WTC11 (cell line): ENCODE data around the gene ST6GALNAC1. TPM values are rescaled to one million over a fixed set of nuclear protein-coding genes. Genes with fewer than 3 reads are reported as not detected.
A peak's percentile ranks its signal among the peaks of the same experiment; 100 is the strongest.

ENCODE experiments used
- ATAC-seq: fragments of 200-7000 bp; cut with Tn5 transposase; 2 replicates; pipeline ENCODE4 v1.10.0; 2021; ENCODE audit warnings: mild to moderate bottlenecking, moderate library complexity
- CTCF ChIA-PET: fragments of 300-600 bp; sonication (Branson Sonifier 250); formaldehyde crosslinking; loops from one replicate; lab custom pipeline; 2021; ENCODE audit warnings: antibody characterized with exemption; lab: Charles Lee
- POLR2A ChIA-PET: fragments of 350-600 bp; sonication (Branson Sonifier 250); formaldehyde crosslinking; loops from one replicate; lab custom pipeline; 2021; ENCODE audit warnings: antibody characterized with exemption; lab: Charles Lee
- DNase-seq: peaks from one replicate; pipeline ENCODE4 v3.0.0; 2021; ENCODE audit warnings: low spot score
- H3K27ac Mint-ChIP-seq: 2 replicates; pipeline ENCODE4 v1.8.0; 2021; ENCODE audit warnings: mixed read lengths
- H3K27me3 Mint-ChIP-seq: 2 replicates; pipeline ENCODE4 v1.8.0; 2021; ENCODE audit warnings: low read depth, mild to moderate bottlenecking, moderate library complexity, mixed read lengths
- H3K36me3 Mint-ChIP-seq: 2 replicates; pipeline ENCODE4 v1.8.0; 2021; ENCODE audit warnings: mixed read lengths
- H3K4me1 Mint-ChIP-seq: 2 replicates; pipeline ENCODE4 v1.8.0; 2022; ENCODE audit warnings: mixed read lengths
- H3K4me3 Mint-ChIP-seq: 2 replicates; pipeline ENCODE4 v1.8.0; 2021; ENCODE audit warnings: mild to moderate bottlenecking, moderate library complexity, mixed read lengths
- H3K9me3 Mint-ChIP-seq: 2 replicates; pipeline ENCODE4 v1.8.0; 2021; ENCODE audit warnings: mixed read lengths
- AR ChIP-seq: fragments of 250-450 bp; sonication (Bioruptor Pico); IDR thresholded peaks from 2 replicates; pipeline ENCODE4 v1.9.0; 2021; ENCODE audit warnings: mild to moderate bottlenecking
- CREM ChIP-seq: sonication (generic); formaldehyde crosslinking; IDR thresholded peaks from 2 replicates; pipeline ENCODE4 v1.8.1; 2022; ENCODE audit warnings: mild to moderate bottlenecking, missing genetic modification reagents, moderate library complexity
- ETV6 ChIP-seq: sonication (generic); formaldehyde crosslinking; IDR thresholded peaks from 2 replicates; pipeline ENCODE4 v1.8.1; 2022; ENCODE audit warnings: mild to moderate bottlenecking, missing genetic modification reagents
- FOXJ3 ChIP-seq: sonication (generic); formaldehyde crosslinking; IDR thresholded peaks from 2 replicates; pipeline ENCODE4 v1.9.0; 2021; ENCODE audit warnings: missing genetic modification reagents, mild to moderate bottlenecking, borderline replicate concordance
- FOXK1 ChIP-seq: sonication (generic); formaldehyde crosslinking; IDR thresholded peaks from 2 replicates; pipeline ENCODE4 v1.8.0; 2022; ENCODE audit warnings: mild to moderate bottlenecking, moderate library complexity, missing genetic modification reagents
- MXD4 ChIP-seq: fragments of 250-450 bp; sonication (Bioruptor Pico); IDR thresholded peaks from 2 replicates; pipeline ENCODE4 v1.8.0; 2021; ENCODE audit warnings: mild to moderate bottlenecking, moderate library complexity, borderline replicate concordance
- NFYB ChIP-seq: sonication (generic); formaldehyde crosslinking; conservative IDR thresholded peaks from 2 replicates; pipeline ENCODE4 v1.8.0; 2022; ENCODE audit warnings: low read depth, missing genetic modification reagents
- PRRX2 ChIP-seq: fragments of 250-450 bp; sonication (Bioruptor Pico); IDR thresholded peaks from 2 replicates; pipeline ENCODE4 v1.8.0; 2021; ENCODE audit warnings: mild to moderate bottlenecking
- RELA ChIP-seq: sonication (generic); formaldehyde crosslinking; IDR thresholded peaks from 2 replicates; pipeline ENCODE4 v1.8.1; 2022; ENCODE audit warnings: missing genetic modification reagents, mild to moderate bottlenecking, borderline replicate concordance
- SP1 ChIP-seq: sonication (generic); formaldehyde crosslinking; conservative IDR thresholded peaks from 2 replicates; pipeline ENCODE4 v1.8.1; 2022; ENCODE audit warnings: missing genetic modification reagents
- TEAD1 ChIP-seq: sonication (generic); formaldehyde crosslinking; IDR thresholded peaks from 2 replicates; pipeline ENCODE4 v1.8.0; 2022; ENCODE audit warnings: mild to moderate bottlenecking, missing genetic modification reagents
- ZNF263 ChIP-seq: sonication (generic); formaldehyde crosslinking; IDR thresholded peaks from 2 replicates; pipeline ENCODE4 v1.8.1; 2022; ENCODE audit warnings: low read depth, mild to moderate bottlenecking, moderate library complexity, missing genetic modification reagents
- ZNF423 ChIP-seq: fragments of 250-450 bp; sonication (Bioruptor Pico); IDR thresholded peaks from 2 replicates; pipeline ENCODE4 v2.1.2; 2022; ENCODE audit warnings: mild to moderate bottlenecking, moderate library complexity
- total RNA-seq: library from RNA; stranded (reverse); gene quantifications from 3 replicates; pipeline ENCODE4 v1.2.3, GENCODE V29; 2021
- TF ChIP-seq, protein P1 (sequence below): fragments of 250-450 bp; sonication (Bioruptor Pico); conservative IDR thresholded peaks from 2 replicates; pipeline ENCODE4 v1.9.0; 2021; ENCODE audit warnings: mild to moderate bottlenecking
- TF ChIP-seq, protein P2 (sequence below): sonication (generic); formaldehyde crosslinking; IDR thresholded peaks from 2 replicates; pipeline ENCODE4 v1.8.1; 2022; ENCODE audit warnings: missing genetic modification reagents, borderline replicate concordance
- TF ChIP-seq, protein P3 (sequence below): sonication (generic); formaldehyde crosslinking; IDR thresholded peaks from 2 replicates; pipeline ENCODE4 v1.8.0; 2023; ENCODE audit warnings: missing genetic modification reagents, mild to moderate bottlenecking, borderline replicate concordance
- TF ChIP-seq, protein P4 (sequence below): sonication (generic); formaldehyde crosslinking; conservative IDR thresholded peaks from 2 replicates; pipeline ENCODE4 v1.8.1; 2023; ENCODE audit warnings: mild to moderate bottlenecking, low read depth, missing genetic modification reagents, moderate library complexity
- TF ChIP-seq, protein P5 (sequence below): sonication (generic); formaldehyde crosslinking; IDR thresholded peaks from 2 replicates; pipeline ENCODE4 v1.8.1; 2023; ENCODE audit warnings: mild to moderate bottlenecking, moderate library complexity, missing genetic modification reagents

The ST6GALNAC1 gene
- total RNA-seq, 1 experiment from 2014 or later: 0.13 TPM

DNA sequence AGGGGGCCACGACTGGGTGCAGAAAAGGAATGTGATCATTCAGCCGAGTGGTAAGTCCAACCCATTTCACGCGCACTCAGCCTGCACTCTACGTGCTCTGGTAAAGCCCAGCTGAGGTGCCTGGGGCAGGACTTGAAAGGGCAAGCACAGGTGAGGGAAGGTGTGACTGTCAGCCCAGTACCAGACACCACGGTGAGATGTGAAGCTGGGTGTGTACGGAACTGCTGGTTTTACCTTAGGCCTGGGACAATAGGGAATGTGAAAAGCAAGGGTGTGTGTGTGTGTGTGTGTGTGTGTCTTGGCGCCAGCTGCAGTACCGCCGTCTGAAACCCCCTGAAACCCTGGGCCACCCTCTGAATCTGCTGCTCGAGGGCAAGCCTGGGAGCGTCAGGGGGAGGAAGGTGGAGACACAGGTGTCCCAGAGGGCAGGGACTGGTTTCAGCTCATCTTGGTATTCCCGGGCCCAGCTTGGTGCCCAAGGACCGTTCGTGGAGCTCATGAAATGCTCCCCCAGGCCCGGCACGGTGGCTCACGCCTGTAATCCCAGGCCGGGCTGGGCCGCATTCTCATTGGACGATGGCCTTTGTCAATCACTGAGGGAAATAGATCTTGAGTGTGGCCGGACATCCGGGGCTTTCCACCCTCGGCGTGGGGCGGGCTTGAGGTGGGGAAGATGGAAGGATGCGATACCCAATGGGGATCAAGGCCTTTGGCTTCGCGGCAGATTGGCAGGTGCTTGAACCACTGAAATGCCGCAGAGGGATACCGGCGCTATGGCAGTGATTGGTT, 27.8 kb upstream of the ST6GALNAC1 start (continued):
- TF ChIP-seq FOXK1 (CRISPR knock-in tag): 0 out of 2 replicates have a peak, but pooled peaks have one; percentile 16
- TF ChIP-seq, protein P1, sequence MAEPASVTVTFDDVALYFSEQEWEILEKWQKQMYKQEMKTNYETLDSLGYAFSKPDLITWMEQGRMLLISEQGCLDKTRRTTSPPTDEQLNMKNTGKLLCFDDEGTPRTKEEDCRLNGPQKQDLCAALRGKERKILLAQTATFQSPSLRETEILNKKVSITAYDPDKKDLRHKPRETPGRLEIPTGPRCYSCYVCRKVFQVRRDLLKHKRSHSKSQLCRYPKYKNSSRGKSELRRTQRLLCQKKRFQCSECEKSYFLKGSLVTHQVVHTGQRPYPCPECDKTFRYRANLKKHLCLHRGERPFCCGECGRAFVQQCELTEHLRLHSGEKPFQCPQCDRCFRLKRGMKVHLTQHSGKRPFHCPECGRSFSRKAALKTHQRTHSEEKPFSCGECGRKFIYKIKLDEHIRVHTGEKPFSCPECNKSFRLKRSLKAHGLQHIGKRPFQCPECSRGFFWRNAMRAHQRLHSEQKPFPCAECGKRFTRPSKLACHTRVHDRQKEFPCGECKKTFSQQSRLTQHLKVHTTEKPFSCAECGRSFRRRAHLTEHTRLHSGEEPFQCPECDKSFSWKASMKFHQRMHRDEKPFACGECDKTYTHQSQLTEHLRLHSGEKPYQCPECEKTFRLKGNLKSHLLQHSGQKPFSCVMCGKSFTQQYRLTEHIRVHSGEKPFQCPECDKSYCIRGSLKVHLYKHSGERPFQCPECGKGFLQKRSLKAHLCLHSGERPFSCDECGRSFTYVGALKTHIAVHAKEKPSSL (CRISPR knock-in tag): no peak
- no peak for TF ChIP-seq ETV6
- TF ChIP-seq ZNF423: peak; percentile 87; the same call in 1 of the 2 replicates
- TF ChIP-seq, protein P2, sequence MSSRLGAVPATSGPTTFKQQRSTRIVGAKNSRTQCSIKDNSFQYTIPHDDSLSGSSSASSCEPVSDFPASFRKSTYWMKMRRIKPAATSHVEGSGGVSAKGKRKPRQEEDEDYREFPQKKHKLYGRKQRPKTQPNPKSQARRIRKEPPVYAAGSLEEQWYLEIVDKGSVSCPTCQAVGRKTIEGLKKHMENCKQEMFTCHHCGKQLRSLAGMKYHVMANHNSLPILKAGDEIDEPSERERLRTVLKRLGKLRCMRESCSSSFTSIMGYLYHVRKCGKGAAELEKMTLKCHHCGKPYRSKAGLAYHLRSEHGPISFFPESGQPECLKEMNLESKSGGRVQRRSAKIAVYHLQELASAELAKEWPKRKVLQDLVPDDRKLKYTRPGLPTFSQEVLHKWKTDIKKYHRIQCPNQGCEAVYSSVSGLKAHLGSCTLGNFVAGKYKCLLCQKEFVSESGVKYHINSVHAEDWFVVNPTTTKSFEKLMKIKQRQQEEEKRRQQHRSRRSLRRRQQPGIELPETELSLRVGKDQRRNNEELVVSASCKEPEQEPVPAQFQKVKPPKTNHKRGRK (CRISPR knock-in tag): no peak
- no peak for TF ChIP-seq ZNF263 (CRISPR knock-in tag)
- TF ChIP-seq NFYB (CRISPR knock-in tag): peak; percentile 99
- TF ChIP-seq PRRX2: no peak
- TF ChIP-seq, all 79 proteins: peak for 9

GRCh38 chr17:76670718-76671122, 27.2 kb upstream of the ST6GALNAC1 start:
- peak overlapping the region; percentile 98 for H3K27ac Mint-ChIP-seq
- DNase-seq (no peak), ATAC-seq (no peak)
- H3K4me3 Mint-ChIP-seq: peak overlapping the region; percentile 89
- peaks cover 3% of the 10 kb centered on the region for H3K36me3 Mint-ChIP-seq
- peaks cover 10% of the 10 kb centered on the region for H3K9me3 Mint-ChIP-seq
- ChIA-PET CTCF (interaction anchor here (0.6 to 4.5 kb wide), 12 partner anchors 11 to 816 kb away, joined by 3 to 69 read pairs (median 4); partner anchors contain the start of gene WBP2), POLR2A (interaction anchor here (0.9 to 1.4 kb wide), 4 partner anchors 13 to 148 kb away, joined by 3 to 5 read pairs (median 3); no protein-coding TSS in a partner anchor)
- no peaks in the 10 kb centered on the region for H3K27me3 Mint-ChIP-seq
- peaks cover 24% of the 10 kb centered on the region for H3K4me1 Mint-ChIP-seq
- TF ChIP-seq FOXJ3 (CRISPR knock-in tag) (no peak), TEAD1 (CRISPR knock-in tag) (no peak), AR (no peak), SP1 (no peak), RELA (CRISPR knock-in tag) (no peak), ZNF263 (CRISPR knock-in tag) (no peak), MXD4 (CRISPR knock-in tag) (no peak), CREM (no peak)
- TF ChIP-seq, protein P3, sequence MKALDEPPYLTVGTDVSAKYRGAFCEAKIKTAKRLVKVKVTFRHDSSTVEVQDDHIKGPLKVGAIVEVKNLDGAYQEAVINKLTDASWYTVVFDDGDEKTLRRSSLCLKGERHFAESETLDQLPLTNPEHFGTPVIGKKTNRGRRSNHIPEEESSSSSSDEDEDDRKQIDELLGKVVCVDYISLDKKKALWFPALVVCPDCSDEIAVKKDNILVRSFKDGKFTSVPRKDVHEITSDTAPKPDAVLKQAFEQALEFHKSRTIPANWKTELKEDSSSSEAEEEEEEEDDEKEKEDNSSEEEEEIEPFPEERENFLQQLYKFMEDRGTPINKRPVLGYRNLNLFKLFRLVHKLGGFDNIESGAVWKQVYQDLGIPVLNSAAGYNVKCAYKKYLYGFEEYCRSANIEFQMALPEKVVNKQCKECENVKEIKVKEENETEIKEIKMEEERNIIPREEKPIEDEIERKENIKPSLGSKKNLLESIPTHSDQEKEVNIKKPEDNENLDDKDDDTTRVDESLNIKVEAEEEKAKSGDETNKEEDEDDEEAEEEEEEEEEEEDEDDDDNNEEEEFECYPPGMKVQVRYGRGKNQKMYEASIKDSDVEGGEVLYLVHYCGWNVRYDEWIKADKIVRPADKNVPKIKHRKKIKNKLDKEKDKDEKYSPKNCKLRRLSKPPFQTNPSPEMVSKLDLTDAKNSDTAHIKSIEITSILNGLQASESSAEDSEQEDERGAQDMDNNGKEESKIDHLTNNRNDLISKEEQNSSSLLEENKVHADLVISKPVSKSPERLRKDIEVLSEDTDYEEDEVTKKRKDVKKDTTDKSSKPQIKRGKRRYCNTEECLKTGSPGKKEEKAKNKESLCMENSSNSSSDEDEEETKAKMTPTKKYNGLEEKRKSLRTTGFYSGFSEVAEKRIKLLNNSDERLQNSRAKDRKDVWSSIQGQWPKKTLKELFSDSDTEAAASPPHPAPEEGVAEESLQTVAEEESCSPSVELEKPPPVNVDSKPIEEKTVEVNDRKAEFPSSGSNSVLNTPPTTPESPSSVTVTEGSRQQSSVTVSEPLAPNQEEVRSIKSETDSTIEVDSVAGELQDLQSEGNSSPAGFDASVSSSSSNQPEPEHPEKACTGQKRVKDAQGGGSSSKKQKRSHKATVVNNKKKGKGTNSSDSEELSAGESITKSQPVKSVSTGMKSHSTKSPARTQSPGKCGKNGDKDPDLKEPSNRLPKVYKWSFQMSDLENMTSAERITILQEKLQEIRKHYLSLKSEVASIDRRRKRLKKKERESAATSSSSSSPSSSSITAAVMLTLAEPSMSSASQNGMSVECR (CRISPR knock-in tag): no peak
- TF ChIP-seq, protein P4, sequence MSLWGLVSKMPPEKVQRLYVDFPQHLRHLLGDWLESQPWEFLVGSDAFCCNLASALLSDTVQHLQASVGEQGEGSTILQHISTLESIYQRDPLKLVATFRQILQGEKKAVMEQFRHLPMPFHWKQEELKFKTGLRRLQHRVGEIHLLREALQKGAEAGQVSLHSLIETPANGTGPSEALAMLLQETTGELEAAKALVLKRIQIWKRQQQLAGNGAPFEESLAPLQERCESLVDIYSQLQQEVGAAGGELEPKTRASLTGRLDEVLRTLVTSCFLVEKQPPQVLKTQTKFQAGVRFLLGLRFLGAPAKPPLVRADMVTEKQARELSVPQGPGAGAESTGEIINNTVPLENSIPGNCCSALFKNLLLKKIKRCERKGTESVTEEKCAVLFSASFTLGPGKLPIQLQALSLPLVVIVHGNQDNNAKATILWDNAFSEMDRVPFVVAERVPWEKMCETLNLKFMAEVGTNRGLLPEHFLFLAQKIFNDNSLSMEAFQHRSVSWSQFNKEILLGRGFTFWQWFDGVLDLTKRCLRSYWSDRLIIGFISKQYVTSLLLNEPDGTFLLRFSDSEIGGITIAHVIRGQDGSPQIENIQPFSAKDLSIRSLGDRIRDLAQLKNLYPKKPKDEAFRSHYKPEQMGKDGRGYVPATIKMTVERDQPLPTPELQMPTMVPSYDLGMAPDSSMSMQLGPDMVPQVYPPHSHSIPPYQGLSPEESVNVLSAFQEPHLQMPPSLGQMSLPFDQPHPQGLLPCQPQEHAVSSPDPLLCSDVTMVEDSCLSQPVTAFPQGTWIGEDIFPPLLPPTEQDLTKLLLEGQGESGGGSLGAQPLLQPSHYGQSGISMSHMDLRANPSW (CRISPR knock-in tag): no peak
- TF ChIP-seq, protein P5, sequence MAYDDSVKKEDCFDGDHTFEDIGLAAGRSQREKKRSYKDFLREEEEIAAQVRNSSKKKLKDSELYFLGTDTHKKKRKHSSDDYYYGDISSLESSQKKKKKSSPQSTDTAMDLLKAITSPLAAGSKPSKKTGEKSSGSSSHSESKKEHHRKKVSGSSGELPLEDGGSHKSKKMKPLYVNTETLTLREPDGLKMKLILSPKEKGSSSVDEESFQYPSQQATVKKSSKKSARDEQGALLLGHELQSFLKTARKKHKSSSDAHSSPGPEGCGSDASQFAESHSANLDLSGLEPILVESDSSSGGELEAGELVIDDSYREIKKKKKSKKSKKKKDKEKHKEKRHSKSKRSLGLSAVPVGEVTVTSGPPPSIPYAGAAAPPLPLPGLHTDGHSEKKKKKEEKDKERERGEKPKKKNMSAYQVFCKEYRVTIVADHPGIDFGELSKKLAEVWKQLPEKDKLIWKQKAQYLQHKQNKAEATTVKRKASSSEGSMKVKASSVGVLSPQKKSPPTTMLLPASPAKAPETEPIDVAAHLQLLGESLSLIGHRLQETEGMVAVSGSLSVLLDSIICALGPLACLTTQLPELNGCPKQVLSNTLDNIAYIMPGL (CRISPR knock-in tag): no peak
